ENCODE measurements around the gene TMEM106A. TPM values are rescaled to one million over a fixed set of nuclear protein-coding genes. Genes with fewer than 3 reads are reported as not detected.

Gene TMEM106A
- total RNA-seq, 1 experiment from 2014 or later, result 3.5 TPM

GRCh38 chr17:43213545-43213944 lies 1.9 kb downstream of the TMEM106A start:
- no peak overlapping the region for H3K27ac ChIP-seq (ENCODE audit: low read depth, low read length)
- H2AFZ ChIP-seq (ENCODE audit: low read depth, low read length, poor library complexity, severe bottlenecking), result no peak overlapping the region
- no peak for ATAC-seq
- no peak for DNase-seq (ENCODE audit: low read depth, low spot score)
- no peaks in the 10 kb centered on the region for H4K20me1 ChIP-seq (ENCODE audit: insufficient read depth)
- CTCF ChIA-PET, result no interaction called here
- H3K4me2 ChIP-seq (ENCODE audit: low read length), result no peak overlapping the region
- H3K27me3 ChIP-seq (ENCODE audit: insufficient read depth, low read length), result no peaks in the 10 kb centered on the region
- TF ChIP-seq EZH2phosphoT487 (IDR thresholded peaks at IDR 0.05; ENCODE audit: borderline replicate concordance), result no peak
- TF ChIP-seq SRF (IDR thresholded peaks at IDR 0.05; ENCODE audit: low read depth), result no peak
- no peak for TF ChIP-seq ZBTB33 (IDR thresholded peaks at IDR 0.05; ENCODE audit: extremely low read depth, insufficient replicate concordance, low read length)
- no peak for TF ChIP-seq EZH2 (IDR thresholded peaks at IDR 0.05)
- TF ChIP-seq RAD21 (IDR thresholded peaks at IDR 0.05; ENCODE audit: low read depth), result no peak
- no peak for TF ChIP-seq SP1 (IDR thresholded peaks at IDR 0.05; ENCODE audit: low read depth)
- TF ChIP-seq ATF3 (IDR thresholded peaks at IDR 0.05), result no peak
- TF ChIP-seq MAX (IDR thresholded peaks at IDR 0.05), result no peak
- no peak for TF ChIP-seq FOSL1 (IDR thresholded peaks at IDR 0.05; ENCODE audit: low read depth)
- no peak for TF ChIP-seq CEBPB (IDR thresholded peaks at IDR 0.05; ENCODE audit: low read depth)
- TF ChIP-seq POLR2A (IDR thresholded peaks at IDR 0.05; ENCODE audit: borderline replicate concordance, extremely low read depth, insufficient read depth, insufficient read length), result no peak
- TF ChIP-seq ELF1 (IDR thresholded peaks at IDR 0.05; ENCODE audit: borderline replicate concordance, low read depth), result no peak
- TF ChIP-seq ZFX (IDR thresholded peaks at IDR 0.05), result no peak
- TF ChIP-seq, protein P1, sequence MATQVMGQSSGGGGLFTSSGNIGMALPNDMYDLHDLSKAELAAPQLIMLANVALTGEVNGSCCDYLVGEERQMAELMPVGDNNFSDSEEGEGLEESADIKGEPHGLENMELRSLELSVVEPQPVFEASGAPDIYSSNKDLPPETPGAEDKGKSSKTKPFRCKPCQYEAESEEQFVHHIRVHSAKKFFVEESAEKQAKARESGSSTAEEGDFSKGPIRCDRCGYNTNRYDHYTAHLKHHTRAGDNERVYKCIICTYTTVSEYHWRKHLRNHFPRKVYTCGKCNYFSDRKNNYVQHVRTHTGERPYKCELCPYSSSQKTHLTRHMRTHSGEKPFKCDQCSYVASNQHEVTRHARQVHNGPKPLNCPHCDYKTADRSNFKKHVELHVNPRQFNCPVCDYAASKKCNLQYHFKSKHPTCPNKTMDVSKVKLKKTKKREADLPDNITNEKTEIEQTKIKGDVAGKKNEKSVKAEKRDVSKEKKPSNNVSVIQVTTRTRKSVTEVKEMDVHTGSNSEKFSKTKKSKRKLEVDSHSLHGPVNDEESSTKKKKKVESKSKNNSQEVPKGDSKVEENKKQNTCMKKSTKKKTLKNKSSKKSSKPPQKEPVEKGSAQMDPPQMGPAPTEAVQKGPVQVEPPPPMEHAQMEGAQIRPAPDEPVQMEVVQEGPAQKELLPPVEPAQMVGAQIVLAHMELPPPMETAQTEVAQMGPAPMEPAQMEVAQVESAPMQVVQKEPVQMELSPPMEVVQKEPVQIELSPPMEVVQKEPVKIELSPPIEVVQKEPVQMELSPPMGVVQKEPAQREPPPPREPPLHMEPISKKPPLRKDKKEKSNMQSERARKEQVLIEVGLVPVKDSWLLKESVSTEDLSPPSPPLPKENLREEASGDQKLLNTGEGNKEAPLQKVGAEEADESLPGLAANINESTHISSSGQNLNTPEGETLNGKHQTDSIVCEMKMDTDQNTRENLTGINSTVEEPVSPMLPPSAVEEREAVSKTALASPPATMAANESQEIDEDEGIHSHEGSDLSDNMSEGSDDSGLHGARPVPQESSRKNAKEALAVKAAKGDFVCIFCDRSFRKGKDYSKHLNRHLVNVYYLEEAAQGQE (IDR thresholded peaks at IDR 0.05; ENCODE audit: low read depth), result no peak
- no peak for TF ChIP-seq JUND (IDR thresholded peaks at IDR 0.05)
- TF ChIP-seq EGR1 (IDR thresholded peaks at IDR 0.05; ENCODE audit: low read depth), result no peak
- BruUV-seq (replicated peaks), result no TSS peak
- H3K79me2 ChIP-seq (ENCODE audit: insufficient read depth, low read length), result no peaks in the 10 kb centered on the region
- no peak overlapping the region for H3K9ac ChIP-seq (ENCODE audit: low read length)
- no peaks in the 10 kb centered on the region for H3K9me3 ChIP-seq (ENCODE audit: control insufficient read depth in 1 of 2, insufficient read depth in 1 of 2, low read depth in 1 of 2, low read length in 2 of 2)
- RAD21 ChIA-PET (ENCODE audit: low non-redundant PET in 1 of 2, low total read pairs in 2 of 2, uncharacterized antibody in 2 of 2, unreplicated experiment in 2 of 2), result interaction anchor here in 1 of 2 experiments (0.6 kb wide), 1 partner anchor 249 kb away, joined by 3 read pairs; no protein-coding TSS in a partner anchor
- intact Hi-C loops (cut with micrococcal nuclease), result no loop called here
- POLR2A ChIA-PET, result interaction anchor here (1.0 to 4.0 kb wide), 2 partner anchors 42 to 103 kb away, joined by 3 to 33 read pairs; no protein-coding TSS in a partner anchor
- no peaks in the 10 kb centered on the region for H3K36me3 ChIP-seq (ENCODE audit: control insufficient read depth in 1 of 2, insufficient read depth in 2 of 2, low read length in 2 of 2)
- no peak overlapping the region for H3K4me3 ChIP-seq (replicated peaks in 1 of 2; ENCODE audit: low read depth in 1 of 2, low read length in 2 of 2)
- peaks cover 6 to 19% of the 10 kb centered on the region in 2 experiments; a peak in 2 of 4 replicates for H3K4me1 ChIP-seq (ENCODE audit: control insufficient read depth in 1 of 2, insufficient read depth in 2 of 2, low read length in 2 of 2)
- H3K9me2 ChIP-seq (ENCODE audit: insufficient read depth), result no peaks in the 10 kb centered on the region

Measured in HCT116 (cell line).